Measurements from ENCODE around the gene CUL9.

DNA sequence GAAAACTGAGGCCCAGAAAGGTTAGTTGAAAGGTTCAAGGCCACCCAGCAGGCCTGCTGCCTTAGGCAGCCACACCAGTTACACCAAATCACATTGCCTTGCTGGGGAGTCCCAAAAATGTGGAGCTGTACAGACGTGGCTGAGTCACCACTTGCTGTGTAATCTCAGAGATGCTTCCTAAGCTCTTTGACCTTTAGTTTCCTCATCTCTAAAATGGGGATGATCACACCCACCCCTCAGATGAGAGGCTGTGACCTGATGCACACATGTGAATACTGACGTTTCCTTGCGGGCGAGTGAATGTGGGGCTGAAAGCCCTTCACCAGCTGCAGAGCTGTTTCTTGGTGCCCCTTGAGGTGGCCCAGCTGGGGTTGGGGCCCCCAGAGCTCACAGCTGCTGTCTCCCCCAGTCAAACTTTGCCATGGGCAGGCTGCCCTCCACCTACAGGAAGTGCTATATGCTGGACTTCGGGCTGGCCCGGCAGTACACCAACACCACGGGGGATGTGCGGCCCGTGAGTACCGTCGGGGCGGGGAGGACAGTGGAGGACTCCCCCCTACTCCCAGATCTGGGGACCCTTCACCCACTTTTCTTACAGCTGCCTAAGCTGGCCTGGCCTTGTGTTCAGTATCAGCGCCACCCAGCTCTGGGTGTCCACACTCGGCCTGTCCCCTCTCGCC is 72.3 kb downstream of the CUL9 start:
- TF ChIP-seq, protein P1, sequence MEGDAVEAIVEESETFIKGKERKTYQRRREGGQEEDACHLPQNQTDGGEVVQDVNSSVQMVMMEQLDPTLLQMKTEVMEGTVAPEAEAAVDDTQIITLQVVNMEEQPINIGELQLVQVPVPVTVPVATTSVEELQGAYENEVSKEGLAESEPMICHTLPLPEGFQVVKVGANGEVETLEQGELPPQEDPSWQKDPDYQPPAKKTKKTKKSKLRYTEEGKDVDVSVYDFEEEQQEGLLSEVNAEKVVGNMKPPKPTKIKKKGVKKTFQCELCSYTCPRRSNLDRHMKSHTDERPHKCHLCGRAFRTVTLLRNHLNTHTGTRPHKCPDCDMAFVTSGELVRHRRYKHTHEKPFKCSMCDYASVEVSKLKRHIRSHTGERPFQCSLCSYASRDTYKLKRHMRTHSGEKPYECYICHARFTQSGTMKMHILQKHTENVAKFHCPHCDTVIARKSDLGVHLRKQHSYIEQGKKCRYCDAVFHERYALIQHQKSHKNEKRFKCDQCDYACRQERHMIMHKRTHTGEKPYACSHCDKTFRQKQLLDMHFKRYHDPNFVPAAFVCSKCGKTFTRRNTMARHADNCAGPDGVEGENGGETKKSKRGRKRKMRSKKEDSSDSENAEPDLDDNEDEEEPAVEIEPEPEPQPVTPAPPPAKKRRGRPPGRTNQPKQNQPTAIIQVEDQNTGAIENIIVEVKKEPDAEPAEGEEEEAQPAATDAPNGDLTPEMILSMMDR (IDR thresholded peaks at IDR 0.05; ENCODE audit: insufficient read depth, low read length) = no peak
- TF ChIP-seq SPI1 (IDR thresholded peaks at IDR 0.05; ENCODE audit: borderline replicate concordance, low read depth) (no peak), GABPA (IDR thresholded peaks at IDR 0.05; ENCODE audit: low read depth) (no peak)

Measured in HL-60 (cell line).